T-helper 22 cell (primary cell): ENCODE data around the gene ZDHHC11.
"Not testable (repeated sequence)": the region's sequence is repeated elsewhere in the genome, so short reads cannot be mapped to it uniquely, and the experiment has no call there.

ENCODE experiments used
- DNase-seq: peaks from one replicate; pipeline ENCODE4 v3.0.0-alpha.2; 2020; ENCODE audit warnings: low read depth

Gene ZDHHC11

DNA sequence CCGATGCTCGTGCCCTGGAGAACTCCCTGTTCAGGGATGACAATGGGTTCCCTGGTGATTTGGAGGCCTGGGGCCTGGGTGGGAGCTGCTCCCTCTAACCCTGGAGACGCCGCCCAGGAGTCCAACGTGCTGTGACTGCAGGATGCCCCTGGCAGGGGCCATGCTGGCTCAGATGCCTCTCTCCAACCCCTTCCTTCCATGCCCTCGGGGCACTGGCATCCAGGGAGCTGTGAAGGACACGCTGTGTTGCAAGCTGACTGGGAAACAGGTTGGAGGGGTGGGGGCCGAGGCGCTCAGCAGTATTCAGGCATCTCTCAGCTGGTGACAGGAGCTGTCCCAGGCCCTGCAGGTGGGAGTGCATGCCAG is 75.2 kb downstream of the ZDHHC11 start:
- DNase-seq = not testable (repeated sequence)

DNA sequence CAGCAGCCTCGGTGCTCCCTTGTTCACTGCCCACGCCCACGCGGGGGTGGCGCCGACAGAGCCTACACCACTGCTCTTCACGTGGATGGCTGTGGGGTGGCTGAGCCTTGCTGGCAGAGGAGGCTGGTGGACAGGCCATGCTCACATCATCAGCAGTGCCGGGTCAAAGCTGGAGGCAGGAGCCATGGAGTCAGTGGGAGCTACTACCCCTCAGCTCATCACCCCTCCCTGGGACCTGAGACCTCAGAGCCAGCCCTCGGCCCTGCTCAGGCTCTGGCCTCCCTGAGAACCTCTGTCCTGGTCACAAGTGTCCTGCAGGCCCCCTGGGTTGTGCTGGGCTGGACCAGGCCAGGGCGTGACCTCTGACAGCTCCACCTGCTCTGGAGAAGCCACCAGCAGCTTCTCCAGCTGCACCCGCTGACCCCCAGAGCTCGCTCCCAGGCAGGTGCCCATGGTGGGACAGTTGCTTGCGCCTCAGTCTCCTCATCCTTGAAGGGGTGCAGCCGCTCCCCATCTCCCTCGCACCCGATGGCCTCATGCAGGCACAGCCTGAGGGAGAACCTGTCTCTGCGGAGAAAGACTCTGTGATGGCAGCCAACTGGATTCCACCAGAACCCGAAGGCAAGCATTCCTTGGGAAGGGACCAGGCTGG is 75.8 kb downstream of the ZDHHC11 start:
- DNase-seq = not testable (repeated sequence)

GRCh38 chr5:774304-774703 is 76.5 kb downstream of the ZDHHC11 start:
- not testable (repeated sequence) for DNase-seq

- no peak for DNase-seq
Observed at GRCh38 chr5:773517-774264, 77.1 kb downstream of the ZDHHC11 start.

DNA sequence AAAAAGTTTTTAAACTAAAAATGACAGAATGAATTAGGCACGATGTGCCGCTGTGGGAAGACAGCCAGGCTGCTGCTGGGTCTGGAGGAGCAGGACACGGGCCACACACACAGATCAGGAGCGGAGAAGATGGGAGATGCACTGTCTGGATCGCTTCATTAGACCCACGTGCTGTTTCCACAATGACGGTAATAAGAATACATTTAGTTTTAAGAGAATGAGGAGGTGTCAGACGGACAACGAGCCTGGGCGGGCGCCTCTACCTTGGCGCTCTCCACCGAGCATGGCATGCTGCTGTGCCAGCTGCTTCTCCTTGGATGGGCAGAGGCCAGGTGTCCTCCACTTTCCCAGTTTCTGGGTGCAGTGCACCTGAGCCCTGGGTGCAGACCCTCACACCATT is 77.9 kb downstream of the ZDHHC11 start:
- DNase-seq = not testable (repeated sequence)

- not testable (repeated sequence) for DNase-seq
Observed at GRCh38 chr5:772547-772890, 78.3 kb downstream of the ZDHHC11 start.

DNA sequence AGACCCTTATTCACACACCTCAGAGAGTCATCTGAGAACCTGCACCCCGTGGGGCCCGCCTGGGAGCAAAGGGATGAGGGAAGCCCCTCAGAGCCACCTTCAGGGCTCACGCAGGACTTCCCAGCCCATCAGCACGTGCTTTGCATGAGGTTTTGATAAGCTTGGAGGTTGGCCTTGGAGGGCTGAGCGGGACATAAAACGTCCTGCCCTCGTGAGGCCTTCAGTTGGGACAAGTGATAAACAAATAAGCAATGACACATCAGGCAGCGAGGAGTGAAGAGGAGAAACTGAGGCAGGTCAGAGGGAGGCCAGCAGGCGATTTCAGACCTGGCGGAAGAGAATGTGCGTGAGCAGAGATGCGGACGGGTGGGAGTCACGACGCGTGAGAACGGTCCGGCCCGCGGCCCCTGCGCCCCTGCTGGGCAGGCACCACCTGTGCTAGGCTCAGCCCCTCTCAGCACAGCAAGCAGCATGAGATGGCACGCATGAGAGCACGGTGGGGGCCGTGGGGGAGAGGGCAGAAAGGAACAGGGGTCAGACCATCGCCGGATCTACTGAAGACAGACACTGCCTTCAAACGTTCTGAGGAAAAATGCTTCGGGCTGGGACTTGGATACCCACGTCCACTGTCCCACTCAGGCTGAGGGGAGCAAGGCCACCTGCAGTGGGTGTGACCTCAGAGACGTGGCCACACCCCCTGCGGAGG is 78.8 kb downstream of the ZDHHC11 start:
- not testable (repeated sequence) for DNase-seq

GRCh38 chr5:771087-771781 is 79.6 kb downstream of the ZDHHC11 start:
- not testable (repeated sequence) for DNase-seq

- DNase-seq = not testable (repeated sequence)
Observed at GRCh38 chr5:770585-770984, 80.2 kb downstream of the ZDHHC11 start.

- DNase-seq = not testable (repeated sequence)
Observed at GRCh38 chr5:769485-770145, 81.2 kb downstream of the ZDHHC11 start.

DNA sequence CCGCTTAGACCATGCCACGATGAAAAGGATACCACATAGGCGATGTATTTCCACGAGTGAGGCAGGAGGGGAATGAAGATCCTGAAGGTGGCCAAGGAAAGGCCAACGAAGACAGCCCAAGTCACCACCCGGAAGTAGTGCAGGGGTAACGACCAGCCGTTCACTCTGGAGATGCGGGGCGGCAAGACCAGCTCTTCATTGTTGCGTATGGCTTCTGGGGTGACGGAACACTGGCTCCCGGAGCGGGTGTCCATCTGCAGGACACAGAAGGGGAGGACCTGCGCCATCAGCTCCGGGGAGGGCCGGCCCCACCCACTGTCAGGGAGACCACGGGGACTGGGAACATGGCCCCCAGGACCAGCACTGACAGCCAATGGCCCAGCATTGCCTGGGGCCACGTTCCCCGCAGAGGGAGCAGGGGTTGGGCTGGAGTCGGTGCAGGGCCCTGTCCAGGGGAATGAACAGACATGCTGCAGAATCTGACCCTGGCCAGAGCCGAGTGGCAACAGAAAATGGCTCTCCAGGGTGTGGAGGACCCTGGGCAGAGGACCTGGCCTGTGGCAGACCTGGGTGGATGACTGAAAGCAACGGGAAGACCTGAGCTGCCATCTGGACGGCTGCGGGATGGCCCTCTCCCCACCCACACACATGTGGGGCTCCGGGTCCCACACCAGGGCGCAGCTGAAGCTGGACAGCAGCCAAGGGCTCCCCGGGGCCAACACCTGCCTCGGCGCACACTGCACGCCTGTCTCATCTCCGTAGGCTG is 83.9 kb downstream of the ZDHHC11 start:
- no peak for DNase-seq

DNA sequence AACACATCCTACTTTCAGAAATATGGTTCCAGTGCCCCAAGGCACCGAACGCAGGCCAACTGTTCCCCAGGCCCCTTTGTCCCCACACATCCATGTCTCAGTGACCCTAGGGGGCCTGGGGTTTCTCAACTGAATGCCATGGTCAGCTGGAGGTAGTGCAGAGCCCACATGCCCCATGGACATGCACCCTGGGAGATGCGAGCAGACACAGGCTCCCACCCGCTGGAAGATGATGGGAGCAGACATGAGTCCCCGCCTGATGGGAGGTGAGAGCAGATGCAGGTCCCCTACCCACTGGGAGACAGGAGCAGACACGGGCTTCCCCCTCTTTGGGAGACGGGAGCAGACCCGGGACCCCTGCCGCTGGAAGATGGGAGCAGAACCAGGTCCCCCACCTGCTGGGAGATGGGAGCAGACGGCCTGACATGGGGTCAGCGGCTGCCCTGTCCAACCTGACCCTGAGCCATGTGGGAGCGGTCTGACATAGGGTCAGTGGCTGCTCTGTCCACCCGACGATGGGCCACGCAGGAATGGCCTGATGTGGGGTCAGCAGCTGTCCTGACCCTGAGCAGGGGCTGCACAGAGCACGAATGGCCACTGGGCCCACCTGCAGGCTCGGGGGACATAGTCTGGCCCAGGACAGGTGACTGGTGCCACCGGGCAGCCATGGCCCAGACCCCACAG is 84.7 kb downstream of the ZDHHC11 start:
- no peak for DNase-seq

DNA sequence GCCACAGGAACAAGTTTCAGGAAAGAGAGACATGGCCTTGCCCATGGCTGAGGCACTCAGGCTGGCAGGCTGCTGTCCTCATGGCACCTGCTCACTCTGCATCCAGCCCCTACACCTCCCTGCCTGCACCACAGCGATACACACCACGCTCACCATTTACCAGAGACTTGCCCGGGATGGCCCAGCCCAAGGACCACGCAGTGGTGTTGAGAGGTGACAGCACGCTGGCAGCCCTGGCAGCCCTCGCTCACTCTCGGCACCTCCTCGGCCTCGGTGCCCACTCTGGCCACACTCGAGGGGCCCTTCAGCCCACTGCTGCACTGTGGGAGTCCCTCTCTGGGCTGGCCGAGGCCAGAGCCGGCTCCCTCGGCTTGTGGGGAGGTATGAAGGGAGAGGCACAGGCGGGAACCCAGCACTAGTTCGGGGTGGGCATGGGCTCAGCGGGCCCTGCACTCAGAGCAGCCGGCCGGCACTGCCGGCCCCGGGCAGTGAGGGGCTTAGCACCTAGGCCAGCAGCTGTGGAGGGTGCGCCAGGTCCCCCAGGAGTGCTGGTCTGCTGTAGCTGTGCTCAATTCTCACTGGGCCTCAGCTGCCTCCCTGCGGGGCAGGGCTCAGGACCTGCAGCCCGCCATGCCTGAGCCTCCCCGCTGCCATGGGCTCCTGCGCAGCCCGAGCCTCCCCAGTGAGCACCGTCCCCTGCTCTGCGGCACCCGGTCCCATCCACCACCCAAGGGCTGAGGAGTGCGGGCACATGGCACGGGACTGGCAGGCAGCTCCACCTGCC is 86.6 kb downstream of the ZDHHC11 start:
- DNase-seq = no peak

DNA sequence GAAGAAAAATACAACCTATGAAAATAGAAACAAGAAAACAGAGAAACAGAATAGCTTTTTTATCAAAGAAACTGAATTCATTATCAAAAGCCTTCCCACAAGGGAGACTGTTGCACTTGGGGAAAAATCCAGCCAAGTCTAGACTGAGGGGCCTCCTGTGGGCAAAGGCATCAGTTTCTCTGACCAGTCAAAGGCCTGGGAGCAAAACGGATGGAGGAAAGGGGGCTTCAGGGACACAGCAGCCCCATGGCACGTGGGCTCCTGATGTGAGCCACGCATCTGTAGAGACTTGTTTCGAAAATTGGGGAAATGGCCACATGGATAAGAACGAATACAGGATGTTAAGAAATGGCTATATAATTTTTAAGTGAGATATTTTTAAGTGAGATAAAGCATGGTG is 87.4 kb downstream of the ZDHHC11 start:
- no peak for DNase-seq

GRCh38 chr5:762996-763395 is 87.8 kb downstream of the ZDHHC11 start:
- not testable (repeated sequence) for DNase-seq

DNA sequence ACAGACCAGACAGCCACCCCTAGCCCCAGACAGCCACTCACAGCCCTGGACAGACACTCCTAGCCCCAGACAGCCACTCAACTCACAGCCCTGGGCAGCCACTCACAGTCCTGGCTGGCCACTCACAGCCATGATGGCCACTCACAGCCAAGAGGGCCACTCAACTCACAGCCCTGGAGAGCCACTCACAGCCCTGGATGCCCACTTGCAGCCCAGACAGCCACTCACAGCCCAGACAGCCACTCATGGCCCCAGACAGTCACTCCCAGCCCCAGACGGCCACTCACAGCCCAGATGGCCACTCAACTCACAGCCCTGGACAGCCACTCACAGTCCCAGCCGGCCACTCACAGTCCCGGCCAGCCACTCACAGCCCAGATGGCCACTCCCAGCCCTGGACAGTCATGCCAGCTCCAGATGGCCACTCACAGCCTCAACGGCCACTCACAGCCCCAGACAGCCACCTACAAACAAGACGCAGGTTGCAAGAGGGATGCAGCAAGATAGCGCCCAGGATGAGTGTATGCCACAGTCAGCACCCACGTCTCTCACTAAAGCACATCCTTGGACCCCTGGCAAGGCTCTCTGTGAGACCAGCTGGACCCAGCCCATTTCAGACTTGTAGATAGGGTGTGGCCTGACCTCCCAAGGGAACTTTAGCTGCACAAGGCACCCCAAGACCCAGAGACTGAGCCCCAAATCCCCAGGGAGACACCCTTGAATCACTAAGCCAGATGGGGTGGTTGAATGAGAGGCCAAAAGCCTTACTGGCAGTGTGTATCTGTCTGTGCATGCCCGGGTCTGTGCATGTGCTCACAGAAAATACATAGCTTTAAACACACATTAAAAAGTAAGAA is 88.7 kb downstream of the ZDHHC11 start:
- DNase-seq = no peak

DNA sequence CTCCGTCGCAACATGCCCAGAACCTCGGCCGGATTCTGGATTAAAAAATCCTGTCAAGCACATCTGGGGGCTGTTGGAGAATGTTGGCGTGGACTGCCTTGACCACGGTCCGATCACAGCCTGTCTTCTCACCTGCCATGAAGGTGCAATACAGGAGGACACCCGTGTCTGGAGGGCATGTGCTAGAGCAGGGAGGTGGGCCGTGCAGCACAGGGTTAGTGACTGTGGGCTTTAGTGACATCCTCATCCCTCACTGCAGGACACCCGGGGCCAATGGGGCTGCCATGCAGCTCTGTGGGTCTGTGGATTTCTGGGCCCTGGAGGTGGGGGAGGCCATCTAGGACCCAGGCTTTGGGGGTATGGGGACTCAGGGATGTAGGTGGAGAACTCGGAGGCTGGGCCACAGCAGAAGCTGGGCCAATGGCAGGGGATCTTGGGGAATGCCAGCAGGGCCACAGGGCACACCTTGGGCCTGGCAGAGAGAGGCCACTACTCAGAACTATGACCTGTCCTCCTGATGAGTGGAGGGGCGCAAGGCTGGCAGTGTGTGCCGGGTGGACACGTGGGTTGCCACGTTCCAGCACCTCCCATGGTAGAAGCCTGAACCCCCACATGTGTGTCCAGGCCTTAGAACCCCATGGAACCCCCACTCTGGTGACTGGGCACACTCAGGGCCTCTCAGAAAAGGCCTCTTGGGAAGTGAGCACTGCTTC is 89.6 kb downstream of the ZDHHC11 start:
- DNase-seq = no peak

GRCh38 chr5:760363-761058 is 90.3 kb downstream of the ZDHHC11 start:
- no peak for DNase-seq
